HCT116 (cell line): ENCODE measurements around the gene PXMP4. TPM values are rescaled to one million over a fixed set of nuclear protein-coding genes. Genes with fewer than 3 reads are reported as not detected.

Experiments used
- ATAC-seq: fragments of 200-7000 bp; cut with Tn5 transposase; 2 replicates; pipeline ENCODE4 v1.9.1; 2020; ENCODE audit warnings: mild to moderate bottlenecking, moderate library complexity
- BruUV-seq: library from RNA; stranded (reverse); fragments of 400-500 nt; replicated peaks from 2 replicates; lab custom pipeline; 2021; lab: Mats Ljungman, UMichigan
- CTCF ChIA-PET: fragments of 300-600 bp; sonication (Branson Sonifier 250); formaldehyde crosslinking; loops from one replicate; lab custom pipeline; 2021; ENCODE audit warnings: antibody characterized with exemption; lab: Charles Lee
- POLR2A ChIA-PET: fragments of 300-600, 350-600 bp; sonication (Branson Sonifier 250); formaldehyde crosslinking; loops from one replicate; lab custom pipeline; 2021; ENCODE audit warnings: antibody characterized with exemption; lab: Charles Lee
- RAD21 ChIA-PET, 2 experiments: fragments of 300-600 bp; sonication (Branson Sonifier 250); formaldehyde crosslinking; loops; one replicate each; lab custom pipeline; 2023; ENCODE audit warnings: low total read pairs in 2 of 2; ENCODE audit not compliant: uncharacterized antibody in 2 of 2, unreplicated experiment in 2 of 2, low non-redundant PET in 1 of 2; lab: Charles Lee
- DNase-seq: peaks from one replicate; pipeline ENCODE4 v3.0.0-alpha.2; 2010; ENCODE audit warnings: low read depth, low spot score
- H2AFZ ChIP-seq: fragments of 200-600 bp; shearing (Covaris generic), sonication (generic); 2 replicates; pipeline ENCODE4 v1.6.1; 2017; ENCODE audit warnings: low read depth, mixed run types, mixed read lengths, antibody characterized with exemption, low read length; ENCODE audit not compliant: poor library complexity, severe bottlenecking
- H3K27ac ChIP-seq: 2 replicates; pipeline ENCODE4 v1.5.1; 2012; ENCODE audit warnings: low read depth, low read length
- H3K27me3 ChIP-seq: fragments of 200-600 bp; sonication (generic); 2 replicates; pipeline ENCODE4 v1.6.1; 2016; ENCODE audit warnings: mixed run types, low read length, mixed read lengths; ENCODE audit not compliant: insufficient read depth
- H3K36me3 ChIP-seq, 2 experiments: fragments of 200-500 bp in 1 of 2; fragments of 200-600 bp in 1 of 2; sonication (Bioruptor generic) in 1 of 2; sonication (generic) in 1 of 2; 2 replicates each; pipeline versions ENCODE4 v1.5.1 to v1.6.1; 2014 to 2016; ENCODE audit warnings: low read length in 2 of 2, inconsistent platforms in 1 of 2, mixed read lengths in 1 of 2, mixed run types in 1 of 2; ENCODE audit not compliant: insufficient read depth in 2 of 2, control insufficient read depth in 1 of 2
- H3K4me1 ChIP-seq, 2 experiments: fragments of 200-600 bp in 1 of 2; sonication (generic) in 1 of 2; 2 replicates each; pipeline versions ENCODE4 v1.5.1 to v1.6.1; 2012 to 2017; ENCODE audit warnings: low read length in 2 of 2, inconsistent platforms in 1 of 2, mild to moderate bottlenecking in 1 of 2, mixed read lengths in 1 of 2, mixed run types in 1 of 2, moderate library complexity in 1 of 2; ENCODE audit not compliant: insufficient read depth in 2 of 2, control insufficient read depth in 1 of 2
- H3K4me2 ChIP-seq: fragments of 200-600 bp; sonication (generic); 2 replicates; pipeline ENCODE4 v1.6.1; 2017; ENCODE audit warnings: mixed run types, low read length, mixed read lengths
- H3K4me3 ChIP-seq, 2 experiments: fragments of 200-600 bp in 1 of 2; sonication (generic) in 1 of 2; replicated peaks in 1 of 2; 2 replicates each; pipeline ENCODE4 v1.5.1; 2011 to 2016; ENCODE audit warnings: low read length in 2 of 2, control low read depth in 1 of 2, low read depth in 1 of 2, mild to moderate bottlenecking in 1 of 2, mixed read lengths in 1 of 2, mixed run types in 1 of 2
- H3K79me2 ChIP-seq: fragments of 200-600 bp; sonication (generic); 2 replicates; pipeline ENCODE4 v1.6.1; 2017; ENCODE audit warnings: mild to moderate bottlenecking, mixed run types, low read length, moderate library complexity, mixed read lengths; ENCODE audit not compliant: insufficient read depth
- H3K9ac ChIP-seq: fragments of 200-600 bp; sonication (generic); 2 replicates; pipeline ENCODE4 v1.6.1; 2016; ENCODE audit warnings: low read length, mixed read lengths
- H3K9me2 ChIP-seq: fragments of 200-600 bp; sonication (generic), shearing (Covaris generic); 2 replicates; pipeline ENCODE4 v1.6.1; 2017; ENCODE audit warnings: mixed run types, mild to moderate bottlenecking, moderate library complexity; ENCODE audit not compliant: insufficient read depth
- H3K9me3 ChIP-seq, 2 experiments: fragments of 200-500 bp in 1 of 2; fragments of 200-600 bp in 1 of 2; sonication (Bioruptor generic) in 1 of 2; sonication (generic) in 1 of 2; 2 replicates each; pipeline ENCODE4 v1.6.1; 2014 to 2017; ENCODE audit warnings: low read length in 2 of 2, mixed read lengths in 2 of 2, inconsistent platforms in 1 of 2, low read depth in 1 of 2, mild to moderate bottlenecking in 1 of 2, mixed run types in 1 of 2, moderate library complexity in 1 of 2; ENCODE audit not compliant: control insufficient read depth in 1 of 2, insufficient read depth in 1 of 2
- H4K20me1 ChIP-seq: fragments of 200-600 bp; sonication (generic), shearing (Covaris generic); 2 replicates; pipeline ENCODE4 v1.6.1; 2017; ENCODE audit warnings: mixed run types, mild to moderate bottlenecking, moderate library complexity; ENCODE audit not compliant: insufficient read depth
- CBX3 ChIP-seq: IDR thresholded peaks from 2 replicates; pipeline ENCODE4 v1.6.1; 2012; ENCODE audit warnings: low read depth
- EGR1 ChIP-seq: IDR thresholded peaks from 2 replicates; pipeline ENCODE4 v1.6.1; 2012; ENCODE audit warnings: low read depth
- EZH2 ChIP-seq: fragments of 200-600 bp; sonication (generic); IDR thresholded peaks from 2 replicates; pipeline ENCODE4 v1.6.1; 2017; ENCODE audit warnings: antibody characterized with exemption, mixed run types
- POLR2A ChIP-seq: IDR thresholded peaks from 2 replicates; pipeline ENCODE4 v1.7.0; 2011; ENCODE audit warnings: borderline replicate concordance; ENCODE audit not compliant: insufficient read depth, insufficient read length; ENCODE audit errors: extremely low read depth
- POLR2AphosphoS5 ChIP-seq: IDR thresholded peaks from 2 replicates; pipeline ENCODE4 v1.6.1; 2011; ENCODE audit warnings: mild to moderate bottlenecking, low read depth, low read length, moderate library complexity
- RAD21 ChIP-seq: IDR thresholded peaks from 2 replicates; pipeline ENCODE4 v1.6.1; 2012; ENCODE audit warnings: low read depth, mild to moderate bottlenecking
- ZFX ChIP-seq: fragments of 450-650 bp; IDR thresholded peaks from 2 replicates; pipeline ENCODE4 v1.6.1; 2017
- intact Hi-C: fragments of 100-400 bp; cut with micrococcal nuclease; formaldehyde crosslinking; loops from 2 replicates; pipeline ENCODE4 v1.10.0; 2022
- total RNA-seq: library from RNA; stranded (reverse); gene quantifications from one replicate; pipeline ENCODE4 v1.2.1, GENCODE V29; 2021; ENCODE audit not compliant: unreplicated experiment
- TF ChIP-seq, protein P1 (sequence below): IDR thresholded peaks from 2 replicates; pipeline ENCODE4 v1.6.1; 2011; ENCODE audit warnings: mild to moderate bottlenecking, low read length, moderate library complexity; ENCODE audit not compliant: insufficient replicate concordance; ENCODE audit errors: extremely low read depth
- TF ChIP-seq, protein P2 (sequence below), 3 experiments: fragments of 200-600 bp in 1 of 3; sonication (generic) in 1 of 3; IDR thresholded peaks in 2 of 3; conservative IDR thresholded peaks in 1 of 3; 2 replicates each; pipeline ENCODE4 v1.5.1; 2012 to 2017; ENCODE audit warnings: low read depth in 2 of 3, low read length in 2 of 3, antibody characterized with exemption in 1 of 3, borderline replicate concordance in 1 of 3, control low read depth in 1 of 3, mild to moderate bottlenecking in 1 of 3, mixed read lengths in 1 of 3, mixed run types in 1 of 3, moderate library complexity in 1 of 3; ENCODE audit not compliant: insufficient read depth in 1 of 3
- TF ChIP-seq, protein P3 (sequence below): IDR thresholded peaks from 2 replicates; pipeline ENCODE4 v1.6.1; 2012; ENCODE audit warnings: low read depth

PXMP4 gene
- total RNA-seq, 1 experiment from 2014 or later = 9.6 TPM

DNA sequence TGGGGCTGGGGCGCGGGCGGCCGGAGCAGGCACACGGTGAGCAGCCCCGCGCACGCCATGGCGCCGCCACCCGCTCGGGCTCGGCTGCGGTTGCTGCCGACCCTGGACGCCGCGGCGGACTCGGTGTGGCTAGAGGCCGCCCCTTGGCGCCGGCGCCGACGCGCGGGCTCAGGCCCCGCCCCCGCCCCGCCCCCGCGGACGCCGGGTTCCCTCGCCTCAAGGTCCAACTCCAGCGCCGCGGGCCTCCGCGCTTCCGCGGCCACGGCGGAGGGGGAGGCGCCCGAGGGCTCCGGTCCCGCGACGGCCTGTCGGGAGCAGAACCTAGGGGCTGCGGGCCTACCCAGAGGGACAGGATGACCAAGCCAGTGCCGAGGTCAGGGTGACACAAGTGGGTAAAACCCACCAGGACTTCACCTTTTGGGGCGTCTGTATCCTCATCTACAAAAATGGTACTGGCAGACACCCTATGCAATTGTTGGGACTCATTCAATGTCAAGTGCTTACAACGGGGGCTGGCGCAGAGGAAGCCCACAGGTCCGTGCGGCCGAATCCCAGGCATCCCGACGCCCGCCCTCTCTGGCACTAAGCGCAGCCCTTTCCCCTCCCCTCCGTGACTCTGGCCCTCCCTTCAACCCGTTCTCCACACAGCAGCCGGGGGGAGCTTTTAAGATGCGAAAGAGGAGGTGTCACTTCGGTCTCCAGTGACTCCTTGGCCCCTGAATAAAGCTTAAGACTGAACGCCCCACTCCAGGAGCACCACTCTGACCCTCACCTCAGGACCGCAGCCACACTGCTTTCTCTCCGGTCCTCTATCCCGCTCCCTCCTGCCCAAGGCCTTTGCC is 45.6 kb downstream of the PXMP4 start, which contains the start of gene NECAB3:
TSS of gene NECAB3 (minus strand) at position 135 of the 842 bp plus-strand sequence. CDS start at position 59, 76 bp downstream.
- no peak within 1 kb of the TSS for H2AFZ ChIP-seq
- peak; percentile 89 for ATAC-seq
- no peaks in the 10 kb centered on the region for H4K20me1 ChIP-seq
- peak within 1 kb of the TSS; percentile 96 for H3K4me2 ChIP-seq
- H3K36me3 ChIP-seq = peaks cover 7 to 11% of the 10 kb centered on the region in 2 experiments; a peak in 3 of 4 replicates
- ChIA-PET POLR2A (no interaction called here), CTCF (no interaction called here), RAD21 (no interaction called here)
- H3K27ac ChIP-seq = peak within 1 kb of the TSS; percentile 71
- peak within 1 kb of the TSS; percentile 70 to 85 for H3K4me3 ChIP-seq
- no peaks in the 10 kb centered on the region for H3K27me3 ChIP-seq
- DNase-seq = no peak
- H3K79me2 ChIP-seq = peaks cover 26% of the 10 kb centered on the region; the same call in 1 of the 2 replicates
- peak within 1 kb of the TSS; percentile 89 for H3K9ac ChIP-seq
- peaks cover 15 to 24% of the 10 kb centered on the region in 2 experiments for H3K4me1 ChIP-seq
- BruUV-seq = no TSS peak
- H3K9me2 ChIP-seq = no peaks in the 10 kb centered on the region
- TF ChIP-seq RAD21 (no peak), CBX3 (no peak), POLR2A (peak; percentile 84), POLR2AphosphoS5 (peak; percentile 92), EZH2 (no peak), EGR1 (no peak; the same call in 1 of the 2 replicates), ZFX (peak; percentile 25; the same call in 1 of the 2 replicates)
- TF ChIP-seq, protein P1, sequence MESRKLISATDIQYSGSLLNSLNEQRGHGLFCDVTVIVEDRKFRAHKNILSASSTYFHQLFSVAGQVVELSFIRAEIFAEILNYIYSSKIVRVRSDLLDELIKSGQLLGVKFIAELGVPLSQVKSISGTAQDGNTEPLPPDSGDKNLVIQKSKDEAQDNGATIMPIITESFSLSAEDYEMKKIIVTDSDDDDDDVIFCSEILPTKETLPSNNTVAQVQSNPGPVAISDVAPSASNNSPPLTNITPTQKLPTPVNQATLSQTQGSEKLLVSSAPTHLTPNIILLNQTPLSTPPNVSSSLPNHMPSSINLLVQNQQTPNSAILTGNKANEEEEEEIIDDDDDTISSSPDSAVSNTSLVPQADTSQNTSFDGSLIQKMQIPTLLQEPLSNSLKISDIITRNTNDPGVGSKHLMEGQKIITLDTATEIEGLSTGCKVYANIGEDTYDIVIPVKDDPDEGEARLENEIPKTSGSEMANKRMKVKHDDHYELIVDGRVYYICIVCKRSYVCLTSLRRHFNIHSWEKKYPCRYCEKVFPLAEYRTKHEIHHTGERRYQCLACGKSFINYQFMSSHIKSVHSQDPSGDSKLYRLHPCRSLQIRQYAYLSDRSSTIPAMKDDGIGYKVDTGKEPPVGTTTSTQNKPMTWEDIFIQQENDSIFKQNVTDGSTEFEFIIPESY = no peak
- TF ChIP-seq, protein P2, sequence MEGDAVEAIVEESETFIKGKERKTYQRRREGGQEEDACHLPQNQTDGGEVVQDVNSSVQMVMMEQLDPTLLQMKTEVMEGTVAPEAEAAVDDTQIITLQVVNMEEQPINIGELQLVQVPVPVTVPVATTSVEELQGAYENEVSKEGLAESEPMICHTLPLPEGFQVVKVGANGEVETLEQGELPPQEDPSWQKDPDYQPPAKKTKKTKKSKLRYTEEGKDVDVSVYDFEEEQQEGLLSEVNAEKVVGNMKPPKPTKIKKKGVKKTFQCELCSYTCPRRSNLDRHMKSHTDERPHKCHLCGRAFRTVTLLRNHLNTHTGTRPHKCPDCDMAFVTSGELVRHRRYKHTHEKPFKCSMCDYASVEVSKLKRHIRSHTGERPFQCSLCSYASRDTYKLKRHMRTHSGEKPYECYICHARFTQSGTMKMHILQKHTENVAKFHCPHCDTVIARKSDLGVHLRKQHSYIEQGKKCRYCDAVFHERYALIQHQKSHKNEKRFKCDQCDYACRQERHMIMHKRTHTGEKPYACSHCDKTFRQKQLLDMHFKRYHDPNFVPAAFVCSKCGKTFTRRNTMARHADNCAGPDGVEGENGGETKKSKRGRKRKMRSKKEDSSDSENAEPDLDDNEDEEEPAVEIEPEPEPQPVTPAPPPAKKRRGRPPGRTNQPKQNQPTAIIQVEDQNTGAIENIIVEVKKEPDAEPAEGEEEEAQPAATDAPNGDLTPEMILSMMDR (IDR thresholded peaks at IDR 0.05 in 2 of 3, conservative IDR thresholded peaks at IDR 0.05 in 1 of 3; ENCODE audit: borderline replicate concordance in 1 of 3, insufficient read depth in 1 of 3, low read depth in 2 of 3, low read length in 2 of 3) = no peak
- TF ChIP-seq, protein P3, sequence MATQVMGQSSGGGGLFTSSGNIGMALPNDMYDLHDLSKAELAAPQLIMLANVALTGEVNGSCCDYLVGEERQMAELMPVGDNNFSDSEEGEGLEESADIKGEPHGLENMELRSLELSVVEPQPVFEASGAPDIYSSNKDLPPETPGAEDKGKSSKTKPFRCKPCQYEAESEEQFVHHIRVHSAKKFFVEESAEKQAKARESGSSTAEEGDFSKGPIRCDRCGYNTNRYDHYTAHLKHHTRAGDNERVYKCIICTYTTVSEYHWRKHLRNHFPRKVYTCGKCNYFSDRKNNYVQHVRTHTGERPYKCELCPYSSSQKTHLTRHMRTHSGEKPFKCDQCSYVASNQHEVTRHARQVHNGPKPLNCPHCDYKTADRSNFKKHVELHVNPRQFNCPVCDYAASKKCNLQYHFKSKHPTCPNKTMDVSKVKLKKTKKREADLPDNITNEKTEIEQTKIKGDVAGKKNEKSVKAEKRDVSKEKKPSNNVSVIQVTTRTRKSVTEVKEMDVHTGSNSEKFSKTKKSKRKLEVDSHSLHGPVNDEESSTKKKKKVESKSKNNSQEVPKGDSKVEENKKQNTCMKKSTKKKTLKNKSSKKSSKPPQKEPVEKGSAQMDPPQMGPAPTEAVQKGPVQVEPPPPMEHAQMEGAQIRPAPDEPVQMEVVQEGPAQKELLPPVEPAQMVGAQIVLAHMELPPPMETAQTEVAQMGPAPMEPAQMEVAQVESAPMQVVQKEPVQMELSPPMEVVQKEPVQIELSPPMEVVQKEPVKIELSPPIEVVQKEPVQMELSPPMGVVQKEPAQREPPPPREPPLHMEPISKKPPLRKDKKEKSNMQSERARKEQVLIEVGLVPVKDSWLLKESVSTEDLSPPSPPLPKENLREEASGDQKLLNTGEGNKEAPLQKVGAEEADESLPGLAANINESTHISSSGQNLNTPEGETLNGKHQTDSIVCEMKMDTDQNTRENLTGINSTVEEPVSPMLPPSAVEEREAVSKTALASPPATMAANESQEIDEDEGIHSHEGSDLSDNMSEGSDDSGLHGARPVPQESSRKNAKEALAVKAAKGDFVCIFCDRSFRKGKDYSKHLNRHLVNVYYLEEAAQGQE = no peak
- TF ChIP-seq, all 23 proteins: peak for 3
- no peaks in the 10 kb centered on the region for H3K9me3 ChIP-seq
- intact Hi-C loops = no loop called here
